Measurements from ENCODE around the gene ZNF443.
"Not testable (repeated sequence)": the region's sequence is repeated elsewhere in the genome, so short reads cannot be mapped to it uniquely, and the experiment has no call there.

The ZNF443 gene
- 0.28 to 7.1 (median 2.6) reads per million in 17 experiments for total RNA-seq

DNA sequence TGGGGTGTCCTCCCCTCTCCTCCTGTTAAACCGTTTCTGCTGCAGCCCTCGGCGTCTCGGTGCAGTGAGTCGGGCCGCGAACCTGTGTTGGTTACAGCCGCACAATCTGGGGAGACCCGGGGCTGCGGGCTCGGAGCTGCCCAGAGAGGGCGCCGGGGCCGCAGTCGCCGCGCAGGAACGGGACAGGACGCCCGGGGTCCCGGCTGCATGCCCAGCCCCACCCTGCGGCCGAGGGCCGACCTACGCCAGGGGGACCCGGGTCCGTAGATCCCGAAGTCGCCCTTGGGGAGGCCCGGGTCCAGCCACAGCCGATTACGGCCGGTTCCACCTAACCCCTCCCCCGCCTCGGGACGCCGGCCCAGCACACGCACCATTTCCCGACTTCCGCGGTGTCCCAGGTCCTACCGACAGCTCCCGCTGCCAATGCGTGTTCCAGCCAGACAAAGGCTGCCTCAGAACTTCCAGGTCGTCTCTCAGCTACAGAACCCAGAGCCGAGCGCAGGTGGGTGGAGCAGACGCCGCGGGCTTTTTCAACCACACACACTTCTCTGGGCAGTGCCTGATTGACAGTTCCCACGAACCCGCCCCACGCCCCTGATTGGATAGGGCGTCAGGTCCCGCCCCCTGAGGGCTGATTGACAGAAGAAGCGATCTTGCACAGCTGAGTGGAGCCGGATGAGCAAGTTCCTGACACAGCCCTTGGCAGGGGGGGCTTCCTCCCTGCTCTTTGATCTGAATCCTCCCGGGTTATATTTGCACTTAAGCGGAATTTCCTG lies at the start of gene ZNF443:
TSS of gene ZNF443 (minus strand) at position 481 of the 776 bp plus-strand sequence. CDS start at position 374, 107 bp downstream.
- DNase-seq = peak; percentile 98

DNA sequence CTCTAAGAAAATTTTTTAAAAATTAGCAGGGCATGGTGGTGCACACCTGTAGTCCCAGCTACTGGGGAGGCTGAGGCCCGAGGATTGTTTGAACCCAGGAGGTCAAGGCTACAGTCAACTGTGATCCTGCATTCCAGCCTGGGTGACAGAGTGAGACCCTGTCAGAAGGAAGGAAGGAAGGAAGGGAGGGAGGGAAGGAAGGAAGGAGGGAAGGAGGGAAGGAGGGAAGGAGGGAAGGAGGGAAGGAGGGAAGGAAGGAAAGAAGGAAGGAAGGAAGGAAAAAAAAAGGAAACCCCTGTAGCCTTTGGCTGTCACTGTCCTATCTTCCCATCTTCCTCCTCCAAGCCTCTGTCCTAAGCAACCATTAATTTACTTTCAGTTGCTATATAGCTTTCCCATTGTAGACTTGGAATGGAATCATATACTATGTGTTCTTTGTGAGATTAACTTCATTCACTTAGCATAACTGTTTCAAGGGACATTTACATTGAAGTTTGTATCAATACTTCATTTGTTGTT lies 45.5 kb upstream of the ZNF443 start:
- not testable (repeated sequence) for DNase-seq

DNA sequence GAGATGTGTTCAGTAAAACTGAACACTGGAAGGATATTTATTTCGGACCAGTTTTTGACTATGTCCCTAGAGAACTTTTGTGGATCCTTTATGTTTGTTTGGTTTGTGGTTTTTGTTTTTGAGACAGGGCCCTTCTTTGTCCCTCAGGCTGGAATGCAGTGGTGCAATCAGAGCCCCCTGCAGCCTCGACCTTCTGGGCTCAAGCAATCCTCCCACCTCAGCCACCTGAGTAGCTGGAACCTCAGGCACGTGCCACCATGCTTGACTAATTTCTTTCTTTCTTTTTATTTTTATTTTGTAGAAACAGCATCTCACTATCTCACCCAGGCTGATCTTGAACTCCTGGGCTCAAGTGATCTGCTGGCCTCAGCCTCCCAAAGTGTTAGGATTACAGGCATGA lies 44.8 kb upstream of the ZNF443 start:
- DNase-seq = no peak

DNA sequence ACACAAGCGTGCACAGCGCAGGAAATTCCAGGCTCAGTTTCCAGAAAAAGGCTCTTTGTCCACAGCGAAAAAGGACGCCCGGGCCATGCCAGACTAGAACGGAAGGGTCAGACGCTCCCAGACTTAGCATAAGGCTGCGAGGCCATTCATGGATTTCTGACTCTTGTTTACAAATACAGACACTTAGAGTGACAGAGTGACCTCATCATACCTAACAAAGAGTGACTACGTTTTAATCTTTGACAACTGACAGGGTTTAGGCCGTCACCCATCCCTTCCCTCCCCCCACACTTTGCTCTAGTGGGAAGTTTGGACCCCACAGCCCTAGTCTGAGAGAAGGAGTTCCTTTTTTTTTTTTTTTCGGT lies 44.2 kb upstream of the ZNF443 start:
- DNase-seq = no peak

DNA sequence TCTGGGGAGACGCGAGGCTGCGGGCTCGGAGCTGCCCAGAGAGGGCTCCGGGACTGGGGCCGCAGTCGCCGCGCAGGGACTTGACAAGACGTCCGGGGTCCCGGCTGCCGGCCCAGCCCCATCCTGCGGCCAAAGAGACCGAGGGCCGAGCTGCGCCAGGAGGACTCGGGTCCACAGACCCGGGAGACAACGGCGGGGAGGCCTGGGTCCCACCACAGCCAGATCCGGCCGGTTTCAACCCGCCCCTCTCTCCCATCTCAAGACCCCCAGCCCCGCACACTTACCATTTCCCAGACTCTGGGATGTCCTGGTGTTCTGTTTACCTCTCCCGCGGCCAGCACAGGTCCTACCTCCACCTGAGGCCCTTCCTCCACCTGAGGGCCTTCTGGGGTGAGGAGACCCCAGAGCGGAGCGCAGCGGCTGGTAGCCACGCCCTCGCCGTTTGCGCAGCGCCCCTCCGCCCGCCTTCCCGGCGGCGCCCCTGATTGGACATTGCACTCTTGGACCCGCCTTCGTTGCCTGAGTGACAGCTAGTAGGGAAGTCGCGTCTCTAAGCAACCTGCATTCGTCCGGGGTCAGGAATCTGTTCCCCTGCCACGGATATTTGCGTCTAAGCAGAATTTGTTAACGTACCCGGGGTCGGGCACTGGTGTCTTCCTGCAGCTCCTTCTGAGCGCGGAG lies 43.7 kb upstream of the ZNF443 start, which contains the start of gene ZNF709:
TSS of gene ZNF709 (minus strand) at position 446 of the 681 bp plus-strand sequence. CDS start at position 287, 159 bp downstream.
- peak; percentile 91 to 94 (median 93) for DNase-seq

DNA sequence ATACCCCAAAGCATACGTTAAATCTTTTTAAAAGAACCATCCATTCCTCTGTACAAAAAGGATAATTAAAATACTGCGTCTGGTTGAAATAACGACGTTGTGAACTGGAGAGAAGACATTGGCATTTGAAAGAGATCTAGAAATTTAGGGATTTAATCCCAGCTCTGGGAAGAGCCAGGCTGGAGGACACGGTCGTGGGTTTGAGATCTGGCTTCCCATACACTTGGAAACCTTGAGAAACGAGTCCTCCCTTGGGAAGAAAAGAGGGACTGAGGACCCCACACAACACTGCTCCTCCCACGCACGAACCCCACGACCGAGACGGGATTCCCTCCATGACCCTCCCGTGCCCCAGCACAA lies 43.2 kb upstream of the ZNF443 start:
- no peak for DNase-seq

DNA sequence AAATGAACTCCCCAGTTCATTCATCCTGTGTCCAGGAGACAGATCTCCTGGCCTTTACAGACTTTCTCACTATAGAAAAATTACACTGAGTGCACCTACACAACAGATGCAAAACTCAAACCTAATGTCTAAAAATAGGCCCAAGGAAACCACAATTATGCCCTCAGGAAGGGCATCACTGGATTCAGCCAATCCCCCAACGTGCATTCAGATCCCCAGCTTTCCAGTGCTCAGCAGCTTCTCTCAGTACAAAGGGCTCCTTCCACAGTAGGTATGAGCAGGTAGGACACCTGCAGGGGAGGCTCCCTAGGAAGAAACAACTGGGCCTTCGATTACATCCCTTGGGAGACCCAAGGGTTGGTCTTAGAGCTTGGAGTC lies 41.7 kb upstream of the ZNF443 start:
- no peak for DNase-seq

DNA sequence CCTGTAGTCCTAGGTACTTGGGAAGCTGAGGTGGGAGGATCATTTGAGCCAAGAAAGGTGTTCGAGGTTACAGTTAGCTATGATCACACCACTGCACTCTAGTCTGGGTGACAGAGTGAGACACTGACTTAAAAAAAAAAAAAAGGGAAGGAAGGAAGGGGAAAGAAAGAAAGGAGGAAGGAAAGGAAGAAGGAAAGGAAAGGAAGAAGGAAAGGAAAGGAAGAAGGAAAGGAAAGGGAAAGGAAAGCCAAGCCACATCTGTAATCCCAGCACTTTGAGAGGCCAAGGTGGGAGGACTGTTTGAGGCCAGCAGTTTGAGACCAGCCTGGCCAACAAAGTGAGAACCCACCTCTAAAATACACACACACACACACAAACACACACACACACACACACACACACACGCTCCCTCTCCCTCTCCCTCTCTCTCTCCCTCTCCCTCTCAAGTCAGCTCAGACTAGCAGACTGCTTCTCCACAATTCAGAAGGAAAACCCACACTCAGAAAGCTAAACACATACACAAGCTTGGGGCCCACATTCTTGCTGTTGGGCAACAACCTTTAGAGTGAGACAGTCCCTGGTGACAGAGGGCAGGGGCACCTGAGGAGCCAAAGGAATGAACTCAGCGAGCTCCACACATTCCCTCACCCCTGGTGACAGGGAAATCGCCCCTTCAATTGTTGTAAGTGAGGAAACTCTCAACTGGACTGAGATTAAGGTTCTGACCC lies 41.1 kb upstream of the ZNF443 start:
- peak in 1 of 4 experiments; percentile 1 for DNase-seq

DNA sequence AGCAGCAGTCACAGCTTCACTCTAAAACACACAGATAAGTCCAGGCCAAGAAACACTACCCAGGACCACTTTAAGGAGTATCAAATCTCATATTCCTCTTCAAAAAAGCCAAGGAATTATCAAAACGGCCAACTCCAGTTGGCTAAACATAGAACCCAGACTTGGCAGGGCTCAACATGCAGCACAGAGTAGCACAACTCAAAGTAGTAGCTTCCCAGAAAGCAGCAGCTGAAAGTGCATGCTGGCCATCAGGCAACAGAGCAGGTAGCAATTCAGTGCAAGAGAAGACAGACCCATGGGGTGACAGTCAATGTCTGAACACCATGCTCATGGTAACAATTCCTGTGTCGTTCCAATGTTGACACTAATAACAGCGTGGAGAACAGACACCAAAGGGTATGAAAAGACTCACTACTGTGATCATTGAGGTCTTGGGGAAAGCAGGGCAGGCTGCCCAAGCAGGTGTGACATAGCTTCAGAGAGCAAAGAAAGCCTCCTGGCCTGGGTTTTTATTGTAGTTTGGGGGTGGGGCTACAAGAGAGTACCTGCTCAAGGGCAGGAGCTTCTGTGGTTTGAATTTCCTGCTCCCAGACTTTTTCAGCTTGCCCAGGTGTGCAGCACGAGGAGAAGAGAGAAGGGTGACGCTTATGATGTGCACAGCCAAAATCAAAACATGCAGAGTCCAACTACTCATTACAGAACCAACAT lies 37.6 kb upstream of the ZNF443 start:
- no peak for DNase-seq

DNA sequence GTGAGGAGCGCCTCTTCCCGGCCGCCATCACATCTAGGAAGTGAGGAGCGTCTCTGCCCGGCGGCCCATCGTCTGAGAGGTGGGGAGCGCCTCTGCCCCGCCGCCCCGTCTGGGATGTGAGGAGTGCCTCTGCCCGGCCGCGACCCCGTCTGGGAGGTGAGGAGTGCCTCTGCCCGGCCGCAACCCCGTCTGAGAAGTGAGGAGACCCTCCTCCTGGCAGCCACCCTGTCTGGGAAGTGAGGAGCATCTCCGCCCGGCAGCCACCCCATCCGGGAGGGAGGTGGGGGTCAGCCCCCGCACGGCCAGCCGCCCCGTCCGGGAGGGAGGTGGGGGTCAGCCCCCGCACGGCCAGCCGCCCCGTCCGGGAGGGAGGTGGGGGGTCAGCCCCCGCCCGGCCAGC lies 26.8 kb upstream of the ZNF443 start:
- DNase-seq = not testable (repeated sequence)

DNA sequence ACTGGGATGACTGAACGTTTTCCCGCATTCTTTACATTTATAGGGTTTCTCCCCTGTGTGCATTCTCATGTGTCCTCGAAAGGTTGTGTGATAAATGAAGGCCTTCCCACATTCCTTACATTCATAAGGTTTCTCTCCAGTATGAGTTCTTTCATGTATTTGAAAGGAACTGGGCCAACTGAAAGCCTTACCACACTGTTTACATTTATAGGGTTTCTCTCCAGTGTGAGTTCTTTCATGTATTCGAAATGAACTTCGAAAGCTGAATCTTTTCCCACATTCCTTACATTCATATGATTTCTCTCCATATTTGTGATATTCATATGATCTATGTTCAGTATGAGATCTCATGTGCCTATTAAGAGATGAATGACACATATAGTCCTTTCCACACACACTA lies 24.4 kb upstream of the ZNF443 start:
- DNase-seq = peak in 1 of 4 experiments; percentile 2

DNA sequence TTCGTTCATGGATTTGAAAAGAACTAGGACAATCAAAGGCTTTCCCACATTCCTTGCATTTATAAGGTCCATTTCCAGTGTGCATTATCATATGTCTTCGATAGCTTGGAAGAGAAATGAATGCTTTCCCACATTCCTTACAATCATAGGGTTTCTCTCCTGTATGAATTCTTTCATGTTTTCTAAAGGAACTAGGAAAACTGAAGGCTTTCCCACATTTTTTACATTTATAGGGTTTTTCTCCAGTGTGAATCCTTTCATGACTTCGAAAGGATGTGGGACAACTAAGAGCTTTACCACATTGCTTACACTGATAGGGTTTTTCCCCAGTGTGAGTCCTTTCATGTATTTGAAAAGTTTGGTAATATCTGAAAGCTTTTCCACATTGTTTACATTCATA lies 23.9 kb upstream of the ZNF443 start:
- no peak for DNase-seq

DNA sequence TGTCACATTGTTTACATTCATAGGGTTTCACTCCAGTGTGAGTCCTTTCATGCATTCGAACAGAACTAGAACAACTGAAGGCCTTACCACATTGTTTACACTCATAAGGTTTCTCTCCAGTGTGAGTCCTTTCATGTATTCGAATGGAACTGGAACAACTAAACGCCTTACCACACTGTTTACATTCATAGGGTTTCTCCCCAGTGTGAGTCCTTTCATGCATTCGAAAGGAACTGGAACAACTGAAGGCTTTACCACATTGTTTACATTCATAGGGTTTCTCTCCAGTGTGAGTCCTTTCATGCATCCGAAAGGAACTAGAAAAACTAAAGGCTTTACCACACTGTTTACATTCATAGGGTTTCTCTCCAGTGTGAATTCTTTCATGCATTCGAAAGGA lies 23.3 kb upstream of the ZNF443 start:
- DNase-seq = not testable (repeated sequence)

DNA sequence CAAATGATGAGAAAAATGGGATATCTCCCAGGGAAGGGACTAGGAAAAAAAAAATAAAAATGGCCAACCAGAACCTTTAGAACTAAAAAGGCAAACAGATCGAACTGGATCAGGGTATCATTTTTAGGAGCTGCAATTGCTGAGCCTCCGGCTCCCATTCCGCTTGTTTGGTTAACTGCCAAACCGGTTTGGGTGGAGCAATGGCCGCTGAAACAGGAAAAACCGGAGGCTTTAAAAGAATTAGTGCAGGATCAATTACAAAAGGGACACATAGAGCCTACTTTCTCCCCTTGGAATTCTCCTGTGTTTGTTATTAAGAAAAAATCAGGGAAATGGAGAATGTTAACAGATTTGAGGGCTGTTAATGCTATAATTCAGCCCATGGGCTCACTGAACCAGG lies 12.7 kb upstream of the ZNF443 start:
- DNase-seq = no peak

DNA sequence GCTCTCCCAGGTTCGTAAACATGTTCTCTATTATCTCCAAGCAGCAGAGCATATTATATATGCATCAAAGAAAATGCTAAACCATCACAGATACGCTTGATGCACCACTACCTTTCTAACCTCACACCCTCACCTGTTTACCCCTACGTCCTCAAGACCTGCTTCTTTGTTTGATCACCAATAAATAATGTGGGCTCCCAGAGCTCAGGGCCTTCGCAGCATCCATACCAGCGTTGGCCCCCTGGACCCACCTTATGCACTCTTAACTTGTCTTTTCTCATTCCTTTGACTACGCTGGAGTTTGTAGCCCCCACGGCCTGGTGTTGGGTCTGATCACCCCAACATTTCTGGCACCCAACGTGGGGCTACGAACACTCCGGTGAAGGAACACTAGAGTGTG lies 10.0 kb upstream of the ZNF443 start:
- peak in 1 of 4 experiments; percentile 10 for DNase-seq

DNA sequence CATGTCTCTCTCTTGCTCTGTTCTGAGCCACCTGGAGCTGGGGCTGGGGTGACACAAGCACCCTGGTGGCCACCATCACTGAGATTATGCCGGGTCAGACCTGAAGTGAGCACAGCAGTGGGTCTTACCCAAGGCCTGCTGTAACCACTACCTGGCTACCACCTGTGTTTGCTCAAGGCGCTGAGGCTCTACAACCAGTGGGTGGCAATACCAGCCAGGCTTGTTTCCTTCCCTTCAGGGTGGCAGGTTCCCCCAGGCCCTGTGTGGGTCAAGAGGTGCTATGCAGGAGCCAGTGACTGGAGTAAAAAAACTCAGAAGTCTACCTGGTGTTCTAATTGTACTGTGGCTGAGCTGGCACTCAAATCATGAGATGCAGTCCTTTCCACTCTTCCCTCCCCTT lies 8.0 kb upstream of the ZNF443 start:
- no peak for DNase-seq

DNA sequence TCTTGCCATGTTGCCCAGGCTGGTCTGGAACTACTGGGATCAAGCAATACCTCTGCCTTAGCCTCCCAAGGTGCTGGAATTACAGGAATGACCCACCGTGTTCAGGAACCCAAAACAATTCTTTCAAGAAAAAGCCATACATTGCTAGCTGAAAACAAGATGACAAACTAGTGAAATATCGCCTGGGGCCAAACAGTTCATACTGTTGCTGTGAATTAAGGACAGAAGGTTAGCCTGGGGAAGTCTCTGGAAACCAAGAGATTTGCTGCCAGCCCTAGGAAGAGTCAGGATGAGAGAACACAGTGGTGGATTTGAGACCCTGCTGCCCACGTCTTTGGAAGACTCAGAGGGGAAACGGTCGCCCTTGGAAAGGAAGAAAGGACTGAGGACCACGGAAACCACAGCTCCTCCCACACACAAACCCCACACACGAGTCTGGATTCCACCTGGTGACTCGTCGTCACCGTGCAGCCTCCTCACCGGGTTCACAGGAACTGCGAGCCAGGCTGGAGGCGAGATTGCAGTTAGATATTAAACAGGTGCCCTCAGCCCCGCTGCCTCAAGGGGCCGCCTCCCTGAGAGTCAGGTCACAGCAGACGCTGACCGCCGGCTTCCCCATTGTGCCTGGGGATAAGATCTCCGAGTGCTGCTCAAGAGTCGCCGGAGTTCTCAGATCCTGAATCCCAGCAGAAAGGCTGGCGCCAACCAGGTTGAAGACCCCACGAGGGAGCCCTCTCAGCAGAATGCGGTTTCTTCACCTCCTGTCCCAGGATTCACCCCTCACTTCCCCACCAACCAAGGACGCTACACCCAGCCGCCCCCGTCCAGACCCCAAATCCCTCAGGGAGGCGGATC lies 908 bp downstream of the ZNF443 start:
- peak; percentile 5 to 33 (median 28) for DNase-seq

DNA sequence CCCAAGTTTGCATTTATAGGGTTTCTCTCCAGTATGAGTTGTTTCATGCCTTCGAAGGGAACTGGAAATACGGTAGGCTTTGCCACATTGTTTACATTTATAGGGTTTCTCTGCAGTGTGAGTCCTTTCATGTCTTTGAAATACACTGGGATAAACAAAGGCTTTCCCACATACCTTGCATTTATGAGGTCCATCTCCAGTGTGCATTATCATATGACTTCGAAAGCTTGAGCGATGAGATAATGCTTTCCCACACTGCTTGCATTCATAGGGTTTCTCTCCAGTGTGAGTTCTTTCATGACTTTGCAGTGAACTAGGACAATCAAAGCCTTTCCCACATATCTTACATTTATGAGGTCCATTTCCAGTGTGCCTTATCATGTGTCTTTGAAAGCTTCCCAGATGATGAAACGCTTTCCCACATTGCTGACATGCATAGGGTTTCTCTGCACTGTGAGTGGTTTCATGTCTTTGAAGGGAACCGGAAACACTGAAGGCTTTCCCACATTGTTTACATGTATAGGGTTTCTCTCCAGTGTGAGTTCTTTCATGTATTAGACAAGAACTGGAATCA lies 10.0 kb downstream of the ZNF443 start:
- DNase-seq = not testable (repeated sequence)

DNA sequence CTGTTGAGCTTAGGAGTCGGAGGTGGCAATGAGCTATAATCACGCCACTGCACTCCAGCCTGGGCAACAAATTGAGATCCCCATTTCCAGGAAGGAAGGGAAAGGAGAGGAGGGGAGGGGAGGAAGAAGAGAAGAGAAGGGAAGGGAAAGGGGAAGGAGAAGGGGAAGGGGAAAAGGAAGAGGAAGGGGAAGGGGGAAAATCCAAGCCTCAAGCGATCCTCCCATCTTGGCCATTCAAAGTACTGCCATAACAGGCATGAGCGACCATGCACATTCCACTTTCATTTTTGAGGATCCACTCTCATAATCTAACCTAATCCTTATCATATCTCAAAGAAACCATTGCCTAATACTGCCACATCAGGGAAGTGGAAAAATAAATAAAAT lies 14.9 kb downstream of the ZNF443 start:
- no peak for DNase-seq

DNA sequence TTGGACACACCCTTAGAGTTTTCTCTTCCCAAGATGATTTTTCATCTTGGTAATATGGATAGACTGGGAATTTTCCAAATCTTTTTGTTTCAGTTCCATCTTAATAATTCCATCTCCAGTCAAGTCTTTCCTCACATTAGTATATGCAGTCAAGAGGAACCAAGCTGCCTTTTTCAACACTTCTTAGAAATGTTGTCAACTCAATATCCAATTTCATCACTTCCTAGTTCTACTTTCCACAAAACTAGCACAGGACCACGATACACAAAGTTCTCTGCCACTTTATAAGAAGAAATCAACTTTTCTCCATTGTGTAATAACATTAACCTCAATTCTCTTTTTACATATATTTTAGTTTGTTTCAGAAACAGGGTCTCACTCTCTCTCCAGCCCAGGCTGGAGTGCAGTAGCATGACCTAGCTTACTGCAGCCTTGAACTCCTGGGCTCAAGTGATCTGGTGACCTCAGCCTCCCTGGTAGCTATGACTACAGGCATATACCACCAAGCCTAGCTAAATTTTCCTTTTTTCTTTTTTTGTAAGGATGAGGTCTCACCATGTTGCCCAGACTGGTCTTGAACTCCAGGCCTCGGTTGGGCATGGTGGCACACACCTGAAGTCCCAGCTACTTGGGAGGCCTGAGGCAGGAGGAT lies 15.5 kb downstream of the ZNF443 start:
- peak in 1 of 4 experiments; percentile 2 for DNase-seq

DNA sequence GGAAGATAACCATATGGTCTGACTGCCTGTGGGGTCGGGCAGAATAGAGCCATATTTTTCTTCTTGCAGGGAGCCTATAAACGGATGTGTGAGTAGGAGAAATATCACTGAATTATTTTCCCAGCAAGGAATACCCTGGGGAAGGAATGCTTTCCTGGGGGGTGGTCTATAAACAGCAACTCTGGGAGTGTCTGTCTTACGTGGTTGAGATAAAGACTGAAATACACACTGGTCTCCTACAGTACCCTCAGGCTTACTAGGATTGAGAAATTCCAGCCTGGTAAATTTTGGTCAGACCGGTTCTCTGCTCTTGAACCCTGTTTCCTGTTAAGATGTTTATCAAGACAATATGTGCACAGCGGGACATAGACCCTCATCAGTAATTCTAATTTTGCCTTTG lies 23.5 kb downstream of the ZNF443 start:
- not testable (repeated sequence) for DNase-seq

Data from suppressor macrophage (primary cell).